H1 (cell line): ENCODE results near the gene LUC7L3. TPM values are rescaled to one million over a fixed set of nuclear protein-coding genes. Genes with fewer than 3 reads are reported as not detected.

Experiments used
- CTCF ChIA-PET: fragments of 300-600 bp; sonication (Branson Sonifier 250); formaldehyde crosslinking; loops from one replicate; lab custom pipeline; 2021; ENCODE audit not compliant: partially characterized antibody; lab: Charles Lee
- POLR2A ChIA-PET: fragments of 300-600 bp; sonication (Branson Sonifier 250); formaldehyde crosslinking; loops from one replicate; lab custom pipeline; 2021; ENCODE audit warnings: inconsistent platforms; ENCODE audit not compliant: partially characterized antibody; lab: Charles Lee
- DNase-seq, 2 experiments: peaks; one replicate each; pipeline versions ENCODE4 v3.0.0 to v3.0.0-alpha.2; 2010 to 2022; ENCODE audit warnings: low spot score in 2 of 2, low read depth in 1 of 2, mixed read lengths in 1 of 2
- FAIRE-seq: peaks from 2 replicates; lab custom pipeline; 2011; peaks lifted over from hg19 to GRCh38; lab: Jason Lieb, UNC
- H2AFZ ChIP-seq: 2 replicates; pipeline ENCODE4 v1.8.1; 2012; ENCODE audit warnings: low read length, inconsistent platforms
- H2AK5ac ChIP-seq: 2 replicates; pipeline ENCODE4 v1.6.1; 2013; ENCODE audit warnings: low read depth, low read length
- H2BK120ac ChIP-seq: replicated peaks from 2 replicates; pipeline ENCODE3; 2013; ENCODE audit warnings: low read depth, low read length, inconsistent platforms
- H2BK12ac ChIP-seq: 2 replicates; pipeline ENCODE4 v1.6.1; 2013; ENCODE audit warnings: low read depth, low read length
- H2BK15ac ChIP-seq: 2 replicates; pipeline ENCODE4 v1.6.1; 2013; ENCODE audit warnings: low read length
- H2BK20ac ChIP-seq: 2 replicates; pipeline ENCODE4 v1.6.1; 2013; ENCODE audit warnings: low read length
- H2BK5ac ChIP-seq: 2 replicates; pipeline ENCODE4 v1.6.1; 2013; ENCODE audit warnings: low read depth, low read length
- H3K14ac ChIP-seq: 2 replicates; pipeline ENCODE4 v1.6.1; 2013; ENCODE audit warnings: inconsistent platforms; ENCODE audit not compliant: insufficient read length
- H3K18ac ChIP-seq: 2 replicates; pipeline ENCODE4 v1.6.1; 2013; ENCODE audit warnings: low read length; ENCODE audit errors: extremely low read depth
- H3K23ac ChIP-seq: 2 replicates; pipeline ENCODE4 v1.6.1; 2013; ENCODE audit warnings: inconsistent platforms; ENCODE audit not compliant: insufficient read length
- H3K23me2 ChIP-seq: 2 replicates; pipeline ENCODE4 v1.6.1; 2013; ENCODE audit warnings: low read depth, low read length
- H3K27ac ChIP-seq: 2 replicates; pipeline ENCODE4 v1.6.1; 2011; ENCODE audit warnings: low read depth, low read length, inconsistent platforms
- H3K27me3 ChIP-seq, 4 experiments: replicated peaks in 1 of 4; 1 replicate in 1 of 4; 2 replicates in 3 of 4; pipeline versions ENCODE4 v1.6.1 to v1.8.1; 2011 to 2013; ENCODE audit warnings: low read length in 3 of 4, mild to moderate bottlenecking in 3 of 4, inconsistent platforms in 2 of 4, mixed read lengths in 2 of 4, moderate library complexity in 1 of 4; ENCODE audit not compliant: control insufficient read depth in 3 of 4, insufficient read depth in 3 of 4; ENCODE audit errors: extremely low read depth in 1 of 4
- H3K36me3 ChIP-seq, 4 experiments: 2 replicates each; pipeline versions ENCODE4 v1.6.1 to v1.8.1; 2011 to 2013; ENCODE audit warnings: mild to moderate bottlenecking in 4 of 4, low read length in 3 of 4, moderate library complexity in 2 of 4, control low read depth in 1 of 4, inconsistent platforms in 1 of 4; ENCODE audit not compliant: insufficient read depth in 4 of 4, control insufficient read depth in 2 of 4
- H3K4ac ChIP-seq: replicated peaks from 2 replicates; pipeline ENCODE3; 2013; ENCODE audit warnings: low read length, low read depth, mixed read lengths, inconsistent platforms; ENCODE audit not compliant: insufficient read length
- H3K4me1 ChIP-seq, 4 experiments: replicated peaks in 1 of 4; 1 replicate in 1 of 4; 2 replicates in 3 of 4; pipeline versions ENCODE4 v1.6.1 to v1.8.1; 2011 to 2013; ENCODE audit warnings: low read length in 3 of 4, inconsistent platforms in 2 of 4, mixed read lengths in 1 of 4; ENCODE audit not compliant: insufficient read depth in 4 of 4, control insufficient read depth in 3 of 4
- H3K4me2 ChIP-seq, 2 experiments: 2 replicates each; pipeline versions ENCODE4 v1.6.1 to v1.8.1; 2011 to 2013; ENCODE audit warnings: low read depth in 2 of 2, low read length in 2 of 2, control low read depth in 1 of 2, inconsistent platforms in 1 of 2, mild to moderate bottlenecking in 1 of 2; ENCODE audit not compliant: insufficient read depth in 1 of 2
- H3K4me3 ChIP-seq, 4 experiments: fragments of 200-600, 300-600 bp in 1 of 4; sonication (generic), shearing (Covaris generic), sonication (Bioruptor Twin) in 1 of 4; 2 replicates each; pipeline versions ENCODE4 v1.5.1 to v1.8.1; 2011 to 2016; ENCODE audit warnings: low read length in 4 of 4, low read depth in 3 of 4, control low read depth in 2 of 4, inconsistent platforms in 2 of 4, mild to moderate bottlenecking in 2 of 4, mixed read lengths in 1 of 4, moderate library complexity in 1 of 4; ENCODE audit not compliant: insufficient read depth in 2 of 4; ENCODE audit errors: extremely low read depth in 1 of 4
- H3K56ac ChIP-seq: replicated peaks from 2 replicates; pipeline ENCODE3; 2013; ENCODE audit warnings: low read depth, mild to moderate bottlenecking, mixed read lengths, low read length, inconsistent platforms; ENCODE audit not compliant: insufficient read length
- H3K79me1 ChIP-seq: 2 replicates; pipeline ENCODE4 v1.6.1; 2013; ENCODE audit warnings: low read depth, low read length, control low read depth
- H3K79me2 ChIP-seq, 2 experiments: 2 replicates each; pipeline versions ENCODE4 v1.6.1 to v1.8.1; 2012 to 2013; ENCODE audit warnings: low read length in 2 of 2, mild to moderate bottlenecking in 2 of 2, inconsistent platforms in 1 of 2; ENCODE audit not compliant: insufficient read depth in 2 of 2, control insufficient read depth in 1 of 2
- H3K9ac ChIP-seq, 4 experiments: replicated peaks in 1 of 4; 1 replicate in 1 of 4; 2 replicates in 3 of 4; pipeline versions ENCODE4 v1.6.1 to v1.8.1; 2011 to 2013; ENCODE audit warnings: low read depth in 3 of 4, low read length in 3 of 4, control low read depth in 2 of 4, mild to moderate bottlenecking in 2 of 4, moderate library complexity in 2 of 4, inconsistent platforms in 1 of 4; ENCODE audit errors: extremely low read depth in 1 of 4
- H3K9me3 ChIP-seq, 2 experiments: 2 replicates each; pipeline versions ENCODE4 v1.6.1 to v1.8.1; 2012 to 2013; ENCODE audit warnings: mild to moderate bottlenecking in 2 of 2, moderate library complexity in 2 of 2, control low read depth in 1 of 2, inconsistent platforms in 1 of 2, low read depth in 1 of 2, low read length in 1 of 2, mixed read lengths in 1 of 2; ENCODE audit not compliant: insufficient read depth in 2 of 2
- H4K20me1 ChIP-seq, 2 experiments: replicated peaks in 1 of 2; 2 replicates each; pipeline versions ENCODE3 to v1.8.1; 2011 to 2013; ENCODE audit warnings: inconsistent platforms in 2 of 2, low read length in 2 of 2, mild to moderate bottlenecking in 1 of 2; ENCODE audit not compliant: insufficient read depth in 2 of 2, control insufficient read depth in 1 of 2
- H4K5ac ChIP-seq: 2 replicates; pipeline ENCODE4 v1.6.1; 2013; ENCODE audit warnings: low read length, low read depth, mixed read lengths, inconsistent platforms; ENCODE audit not compliant: insufficient read length
- H4K8ac ChIP-seq: 2 replicates; pipeline ENCODE4 v1.8.0; 2013; ENCODE audit warnings: mild to moderate bottlenecking, moderate library complexity, low read length, inconsistent platforms; ENCODE audit not compliant: insufficient read depth; ENCODE audit errors: extremely low read depth
- H4K91ac ChIP-seq: replicated peaks from 2 replicates; pipeline ENCODE3; 2013; ENCODE audit warnings: low read length, mixed read lengths, inconsistent platforms; ENCODE audit not compliant: insufficient read length
- BCL11A ChIP-seq, 2 experiments: IDR thresholded peaks; one replicate each; pipeline ENCODE4 v1.6.1; 2011; ENCODE audit warnings: low read depth in 2 of 2, low read length in 2 of 2, mild to moderate bottlenecking in 2 of 2
- CEBPB ChIP-seq: IDR thresholded peaks from 2 replicates; pipeline ENCODE4 v1.6.1; 2012; ENCODE audit warnings: low read depth, low read length
- PHF8 ChIP-seq: fragments of 200-600 bp; sonication (generic); conservative IDR thresholded peaks from 2 replicates; pipeline ENCODE4 v1.7.1; 2012; ENCODE audit warnings: low read depth, mild to moderate bottlenecking, inconsistent platforms, low read length, moderate library complexity
- POLR2AphosphoS5 ChIP-seq: IDR thresholded peaks from 2 replicates; pipeline ENCODE4 v1.6.1; 2011; ENCODE audit warnings: low read depth, low read length
- POU5F1 ChIP-seq: IDR thresholded peaks from 2 replicates; pipeline ENCODE4 v1.6.1; 2011; ENCODE audit warnings: low read depth, mild to moderate bottlenecking, low read length, moderate library complexity
- RXRA ChIP-seq: IDR thresholded peaks from 2 replicates; pipeline ENCODE4 v1.6.1; 2011; ENCODE audit warnings: low read depth, mild to moderate bottlenecking, low read length, moderate library complexity; ENCODE audit not compliant: insufficient read depth
- TAF7 ChIP-seq: optimal IDR thresholded peaks from 2 replicates; pipeline ENCODE3; 2011; ENCODE audit warnings: low read depth, mild to moderate bottlenecking, inconsistent platforms, low read length, moderate library complexity, borderline replicate concordance
- WGBS, 2 experiments: shearing (Covaris generic) in 1 of 2; methylation state at CpG; one replicate each; pipeline versions ENCODE4 v1.1.6 to v1.1.7; 2013 to 2015; ENCODE audit warnings: low lambda C conversion rate in 2 of 2, mixed read lengths in 2 of 2, inconsistent platforms in 1 of 2, low coverage in 1 of 2, missing lambda C conversion rate in 1 of 2; ENCODE audit not compliant: insufficient replicate concordance in 2 of 2, insufficient coverage in 1 of 2, insufficient read length in 1 of 2; ENCODE audit errors: extremely low coverage in 1 of 2, missing lambda C conversion rate in 1 of 2; 5-methylcytosine and 5-hydroxymethylcytosine counted together
- polyA plus RNA-seq, 7 experiments: library from polyadenylated mRNA; depleted of rRNA in 3 of 7; stranded (reverse) in 5 of 7; unstranded in 2 of 7; fragments of >200 nt in 5 of 7; fragments of 200-250 nt in 2 of 7; gene quantifications; 1 replicate in 5 of 7; 2 replicates in 1 of 7; 4 replicates in 1 of 7; pipeline versions ENCODE4 v1.2.1 to v1.2.3, GENCODE V29; 2011 to 2013; ENCODE audit warnings: missing spikeins in 2 of 7, mixed read lengths in 2 of 7
- total RNA-seq: library from RNA; stranded (reverse); fragmentation: NEBNext Ultra II Directional; extraction: Animal tissue kit (Norgen Biotek cat#: 25700); gene quantifications from 2 replicates; pipeline ENCODE4 v1.2.1, GENCODE V29; 2021
- TF ChIP-seq, protein P1 (sequence below): IDR thresholded peaks from 2 replicates; pipeline ENCODE4 v1.6.1; 2012; ENCODE audit warnings: low read length, inconsistent platforms

LUC7L3 gene
- total and polyA plus RNA-seq, 2 of the 8 experiments (the other 6 are each of a cell fraction or from before 2014, with no cell fraction given) = 102 to 126 TPM

DNA sequence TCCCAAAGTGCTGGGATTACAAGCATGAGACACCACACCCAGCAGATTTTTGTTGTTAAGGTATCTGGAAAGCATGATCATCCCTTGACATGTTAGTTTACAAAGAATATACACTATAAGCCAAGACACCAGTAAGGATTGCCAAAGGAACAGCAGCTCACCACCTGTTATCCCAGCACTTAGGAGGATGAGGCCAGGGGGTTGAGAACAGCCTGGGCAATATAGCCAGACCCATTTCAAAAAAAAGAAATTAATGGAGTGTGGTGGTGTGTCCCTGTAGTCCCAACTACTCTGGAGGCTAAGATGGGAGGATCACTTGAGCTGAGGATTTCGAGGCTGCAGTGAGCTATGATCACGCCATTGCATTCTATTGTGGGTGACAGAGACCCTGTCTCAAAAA lies 42.8 kb downstream of the LUC7L3 start:
- POLR2A ChIA-PET = interaction anchor here (1.1 to 2.4 kb wide), 4 partner anchors 35 to 105 kb away, joined by 3 to 9 read pairs (median 4); partner anchors contain the start of genes LUC7L3 and TOB1
- Histone ChIP-seq H3K4me1 (no peaks in the 10 kb centered on the region), H3K79me2 (no peaks in the 10 kb centered on the region)

More for the DNA sequence above, 42.8 kb downstream of the LUC7L3 start:
- WGBS, 2 experiments = 92% methylated on average over 2 of the region's 2 CpGs; no CpG with 5 or more reads in 1 of the 2 experiments
- H3K27me3 ChIP-seq = no peaks in the 10 kb centered on the region
- H3K9me3 ChIP-seq = no peaks in the 10 kb centered on the region
- no peak for TF ChIP-seq CEBPB
- TF ChIP-seq PHF8 = no peak
- TF ChIP-seq BCL11A (IDR thresholded peaks at IDR 0.05; ENCODE audit: low read depth in 2 of 2, low read length in 2 of 2) = no peak
- no peak for TF ChIP-seq POLR2AphosphoS5
- TF ChIP-seq, protein P1, sequence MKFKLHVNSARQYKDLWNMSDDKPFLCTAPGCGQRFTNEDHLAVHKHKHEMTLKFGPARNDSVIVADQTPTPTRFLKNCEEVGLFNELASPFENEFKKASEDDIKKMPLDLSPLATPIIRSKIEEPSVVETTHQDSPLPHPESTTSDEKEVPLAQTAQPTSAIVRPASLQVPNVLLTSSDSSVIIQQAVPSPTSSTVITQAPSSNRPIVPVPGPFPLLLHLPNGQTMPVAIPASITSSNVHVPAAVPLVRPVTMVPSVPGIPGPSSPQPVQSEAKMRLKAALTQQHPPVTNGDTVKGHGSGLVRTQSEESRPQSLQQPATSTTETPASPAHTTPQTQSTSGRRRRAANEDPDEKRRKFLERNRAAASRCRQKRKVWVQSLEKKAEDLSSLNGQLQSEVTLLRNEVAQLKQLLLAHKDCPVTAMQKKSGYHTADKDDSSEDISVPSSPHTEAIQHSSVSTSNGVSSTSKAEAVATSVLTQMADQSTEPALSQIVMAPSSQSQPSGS = no peak
- no peak for TF ChIP-seq TAF7
- no peak for TF ChIP-seq POU5F1
- TF ChIP-seq RXRA = no peak
- FAIRE-seq = no peak
- H4K91ac ChIP-seq = no peak overlapping the region
- no peak overlapping the region for H3K23ac ChIP-seq
- H2AK5ac ChIP-seq = no peak overlapping the region
- H2BK15ac ChIP-seq = no peak overlapping the region
- no peak overlapping the region for H2AFZ ChIP-seq
- H3K4me3 ChIP-seq = no peak overlapping the region
- no peaks in the 10 kb centered on the region for H3K36me3 ChIP-seq
- H3K18ac ChIP-seq = no peak overlapping the region
- H2BK20ac ChIP-seq = no peak overlapping the region
- H3K9ac ChIP-seq = no peak overlapping the region
- H3K56ac ChIP-seq = no peak overlapping the region
- no peak overlapping the region for H4K5ac ChIP-seq
- no peak overlapping the region for H2BK120ac ChIP-seq
- H3K23me2 ChIP-seq = no peaks in the 10 kb centered on the region
- no peak overlapping the region for H3K27ac ChIP-seq
- H2BK12ac ChIP-seq = no peak overlapping the region
- H3K79me1 ChIP-seq = no peaks in the 10 kb centered on the region
- H4K20me1 ChIP-seq = no peaks in the 10 kb centered on the region
- no peak for DNase-seq
- H2BK5ac ChIP-seq = no peak overlapping the region
- no peak overlapping the region; a peak in 1 of 4 replicates for H3K4me2 ChIP-seq
- CTCF ChIA-PET = interaction anchor here (1.1 to 4.0 kb wide), 3 partner anchors 21 to 80 kb away, joined by 3 to 17 read pairs (median 11); no protein-coding TSS in a partner anchor
- no peak overlapping the region for H3K14ac ChIP-seq
- no peak overlapping the region for H3K4ac ChIP-seq
- no peak overlapping the region for H4K8ac ChIP-seq
